HL-60 (cell line): Measurements from ENCODE around the gene MINAR2.

Source experiments
- DNase-seq, 2 experiments: peaks; one replicate each; pipeline ENCODE4 v3.0.0-alpha.2; 2010 to 2020; ENCODE audit warnings: low read depth in 1 of 2, low spot score in 1 of 2
- H3K27ac ChIP-seq: fragments of 250-450 bp; sonication (Bioruptor Pico); replicated peaks from 2 replicates; pipeline ENCODE4 v1.5.1; 2020; ENCODE audit warnings: mild to moderate bottlenecking, moderate library complexity
- H3K27me3 ChIP-seq: fragments of 250-450 bp; sonication (Bioruptor Pico); 2 replicates; pipeline ENCODE4 v1.5.1; 2021; ENCODE audit warnings: mild to moderate bottlenecking, moderate library complexity; ENCODE audit not compliant: insufficient read depth, poor library complexity, severe bottlenecking
- H3K4me3 ChIP-seq: replicated peaks from 2 replicates; pipeline ENCODE4 v1.5.1; 2011; ENCODE audit warnings: mild to moderate bottlenecking, control low read depth, low read length; ENCODE audit not compliant: insufficient read depth
- CTCF ChIP-seq: IDR thresholded peaks from one replicate; pipeline ENCODE4 v1.5.1; 2011; ENCODE audit warnings: low read length, control low read depth, inconsistent platforms; ENCODE audit not compliant: insufficient read depth
- GABPA ChIP-seq: IDR thresholded peaks from 2 replicates; pipeline ENCODE4 v1.6.1; 2012; ENCODE audit warnings: low read depth
- POLR2AphosphoS5 ChIP-seq: IDR thresholded peaks from 2 replicates; pipeline ENCODE4 v1.6.1; 2012; ENCODE audit warnings: low read depth
- REST ChIP-seq: IDR thresholded peaks from 2 replicates; pipeline ENCODE4 v1.6.1; 2012; ENCODE audit warnings: low read depth; ENCODE audit not compliant: insufficient replicate concordance
- SPI1 ChIP-seq: IDR thresholded peaks from 2 replicates; pipeline ENCODE4 v1.6.1; 2012; ENCODE audit warnings: low read depth, mild to moderate bottlenecking, borderline replicate concordance

The MINAR2 gene

GRCh38 chr5:129781594-129781993 is 33.7 kb downstream of the MINAR2 start:
- Histone ChIP-seq H3K27ac (no peak overlapping the region), H3K4me3 (no peak overlapping the region), H3K27me3 (no peaks in the 10 kb centered on the region)
- DNase-seq: no peak
- TF ChIP-seq CTCF: no peak
- no peak for TF ChIP-seq GABPA
- no peak for TF ChIP-seq SPI1
- no peak for TF ChIP-seq POLR2AphosphoS5
- TF ChIP-seq REST: no peak

GRCh38 chr5:129803403-129803802 is 55.5 kb downstream of the MINAR2 start:
- no peak for TF ChIP-seq SPI1
- no peak for TF ChIP-seq GABPA
- no peak for TF ChIP-seq POLR2AphosphoS5
- no peak for TF ChIP-seq REST
- TF ChIP-seq CTCF: no peak
- DNase-seq: no peak
- Histone ChIP-seq H3K4me3 (no peak overlapping the region), H3K27ac (no peak overlapping the region), H3K27me3 (no peaks in the 10 kb centered on the region)

GRCh38 chr5:129804705-129805104 is 56.8 kb downstream of the MINAR2 start:
- no peak for DNase-seq
- no peak overlapping the region for H3K27ac ChIP-seq
- TF ChIP-seq GABPA: no peak
- TF ChIP-seq CTCF: no peak
- H3K27me3 ChIP-seq: no peaks in the 10 kb centered on the region
- no peak overlapping the region for H3K4me3 ChIP-seq

- DNase-seq: no peak
- no peak for TF ChIP-seq SPI1
- TF ChIP-seq POLR2AphosphoS5: no peak
- no peak for TF ChIP-seq CTCF
- no peak for TF ChIP-seq GABPA
- TF ChIP-seq REST: no peak
- Histone ChIP-seq H3K4me3 (no peak overlapping the region), H3K27ac (no peak overlapping the region), H3K27me3 (no peaks in the 10 kb centered on the region)
Observed at GRCh38 chr5:129807162-129807814, 59.4 kb downstream of the MINAR2 start.
